PFSK-1 (cell line): ENCODE measurements around the gene C2orf72.

Experiments
- POLR2AphosphoS5 ChIP-seq: IDR thresholded peaks from 2 replicates; pipeline ENCODE4 v1.6.1; 2012; ENCODE audit warnings: low read depth, mild to moderate bottlenecking, control low read depth, low read length, moderate library complexity
- TF ChIP-seq, protein P1 (sequence below), 2 experiments: IDR thresholded peaks; 2 replicates each; pipeline versions ENCODE4 v1.6.1 to v1.8.0; 2011 to 2012; ENCODE audit warnings: low read depth in 2 of 2, low read length in 2 of 2, control low read depth in 1 of 2, inconsistent platforms in 1 of 2, mild to moderate bottlenecking in 1 of 2, moderate library complexity in 1 of 2; ENCODE audit not compliant: insufficient read depth in 1 of 2

GRCh38 chr2:231011526-231011925, 25.8 kb upstream of the C2orf72 start:
- TF ChIP-seq, protein P1, sequence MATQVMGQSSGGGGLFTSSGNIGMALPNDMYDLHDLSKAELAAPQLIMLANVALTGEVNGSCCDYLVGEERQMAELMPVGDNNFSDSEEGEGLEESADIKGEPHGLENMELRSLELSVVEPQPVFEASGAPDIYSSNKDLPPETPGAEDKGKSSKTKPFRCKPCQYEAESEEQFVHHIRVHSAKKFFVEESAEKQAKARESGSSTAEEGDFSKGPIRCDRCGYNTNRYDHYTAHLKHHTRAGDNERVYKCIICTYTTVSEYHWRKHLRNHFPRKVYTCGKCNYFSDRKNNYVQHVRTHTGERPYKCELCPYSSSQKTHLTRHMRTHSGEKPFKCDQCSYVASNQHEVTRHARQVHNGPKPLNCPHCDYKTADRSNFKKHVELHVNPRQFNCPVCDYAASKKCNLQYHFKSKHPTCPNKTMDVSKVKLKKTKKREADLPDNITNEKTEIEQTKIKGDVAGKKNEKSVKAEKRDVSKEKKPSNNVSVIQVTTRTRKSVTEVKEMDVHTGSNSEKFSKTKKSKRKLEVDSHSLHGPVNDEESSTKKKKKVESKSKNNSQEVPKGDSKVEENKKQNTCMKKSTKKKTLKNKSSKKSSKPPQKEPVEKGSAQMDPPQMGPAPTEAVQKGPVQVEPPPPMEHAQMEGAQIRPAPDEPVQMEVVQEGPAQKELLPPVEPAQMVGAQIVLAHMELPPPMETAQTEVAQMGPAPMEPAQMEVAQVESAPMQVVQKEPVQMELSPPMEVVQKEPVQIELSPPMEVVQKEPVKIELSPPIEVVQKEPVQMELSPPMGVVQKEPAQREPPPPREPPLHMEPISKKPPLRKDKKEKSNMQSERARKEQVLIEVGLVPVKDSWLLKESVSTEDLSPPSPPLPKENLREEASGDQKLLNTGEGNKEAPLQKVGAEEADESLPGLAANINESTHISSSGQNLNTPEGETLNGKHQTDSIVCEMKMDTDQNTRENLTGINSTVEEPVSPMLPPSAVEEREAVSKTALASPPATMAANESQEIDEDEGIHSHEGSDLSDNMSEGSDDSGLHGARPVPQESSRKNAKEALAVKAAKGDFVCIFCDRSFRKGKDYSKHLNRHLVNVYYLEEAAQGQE (IDR thresholded peaks at IDR 0.05; ENCODE audit: insufficient read depth in 1 of 2, low read depth in 2 of 2, low read length in 2 of 2), result no peak
- TF ChIP-seq POLR2AphosphoS5, result no peak
